HepG2 (cell line): ENCODE results near the gene TRIM23. TPM values are rescaled to one million over a fixed set of nuclear protein-coding genes. Genes with fewer than 3 reads are reported as not detected.

Experiments used
- DRAP1 ChIP-seq: IDR thresholded peaks from 2 replicates; pipeline ENCODE4 v1.6.1; 2016; ENCODE audit warnings: missing genetic modification reagents, missing compliant biosample characterization
- GMEB1 ChIP-seq: sonication (generic); formaldehyde crosslinking; IDR thresholded peaks from 2 replicates; pipeline ENCODE4 v1.5.1; 2020; ENCODE audit warnings: missing genetic modification reagents, mild to moderate bottlenecking, borderline replicate concordance
- HOXA3 ChIP-seq: sonication (generic); formaldehyde crosslinking; IDR thresholded peaks from 2 replicates; pipeline ENCODE4 v1.5.0; 2020; ENCODE audit warnings: missing genetic modification reagents
- KDM2A ChIP-seq: sonication (generic); formaldehyde crosslinking; IDR thresholded peaks from 2 replicates; pipeline ENCODE4 v1.4.0; 2020; ENCODE audit warnings: low read depth, missing genetic modification reagents, borderline replicate concordance
- KLF12 ChIP-seq: sonication (generic); formaldehyde crosslinking; IDR thresholded peaks from 2 replicates; pipeline ENCODE4 v1.4.0; 2020; ENCODE audit warnings: missing genetic modification reagents, borderline replicate concordance
- PRDM15 ChIP-seq: sonication (generic); formaldehyde crosslinking; IDR thresholded peaks from 2 replicates; pipeline ENCODE4 v1.4.0; 2020; ENCODE audit warnings: missing genetic modification reagents
- RAD21 ChIP-seq: fragments of 450-650 bp; formaldehyde crosslinking; IDR thresholded peaks from 2 replicates; pipeline ENCODE4 v1.5.0; 2020; ENCODE audit warnings: mild to moderate bottlenecking
- SNAPC5 ChIP-seq: sonication (generic); formaldehyde crosslinking; IDR thresholded peaks from 2 replicates; pipeline ENCODE4 v1.8.1; 2023; ENCODE audit warnings: mild to moderate bottlenecking, missing genetic modification reagents, borderline replicate concordance
- SP1 ChIP-seq, 2 experiments: fragments of 450-650 bp in 1 of 2; sonication (generic) in 1 of 2; formaldehyde crosslinking in 1 of 2; IDR thresholded peaks; 2 replicates each; pipeline versions ENCODE4 v1.4.0 to v1.6.1; 2016 to 2020; ENCODE audit warnings: missing genetic modification reagents in 1 of 2
- ZBTB2 ChIP-seq: sonication (generic); formaldehyde crosslinking; IDR thresholded peaks from 2 replicates; pipeline ENCODE4 v1.8.0; 2022; ENCODE audit warnings: low read depth, missing genetic modification reagents
- ZBTB7B ChIP-seq: sonication (generic); formaldehyde crosslinking; IDR thresholded peaks from 2 replicates; pipeline ENCODE4 v1.4.0; 2020; ENCODE audit warnings: missing genetic modification reagents
- ZHX1 ChIP-seq: sonication (generic); formaldehyde crosslinking; IDR thresholded peaks from 2 replicates; pipeline ENCODE4 v1.8.1; 2022; ENCODE audit warnings: low read depth, mild to moderate bottlenecking, missing genetic modification reagents
- ZKSCAN8 ChIP-seq: IDR thresholded peaks from 2 replicates; pipeline ENCODE4 v1.6.1; 2016; ENCODE audit warnings: borderline replicate concordance, missing genetic modification reagents, missing compliant biosample characterization
- ZNF138 ChIP-seq: sonication (generic); formaldehyde crosslinking; IDR thresholded peaks from 2 replicates; pipeline ENCODE4 v1.5.0; 2020; ENCODE audit warnings: mild to moderate bottlenecking, low read depth, missing genetic modification reagents
- ZNF225 ChIP-seq: sonication (generic); formaldehyde crosslinking; IDR thresholded peaks from 2 replicates; pipeline ENCODE4 v1.4.0; 2020; ENCODE audit warnings: mild to moderate bottlenecking, missing genetic modification reagents
- ZNF552 ChIP-seq: sonication (generic); formaldehyde crosslinking; IDR thresholded peaks from 2 replicates; pipeline ENCODE4 v1.9.0; 2022; ENCODE audit warnings: missing genetic modification reagents, mild to moderate bottlenecking, borderline replicate concordance
- ZNF792 ChIP-seq: IDR thresholded peaks from 2 replicates; pipeline ENCODE4 v1.6.1; 2016
- polyA plus RNA-seq, 8 experiments: library from polyadenylated mRNA; depleted of rRNA in 3 of 8; stranded (reverse) in 7 of 8; unstranded in 1 of 8; fragments of >200 nt; fragmentation: Illumina TruSeq in 4 of 8; extraction: Trizol in 4 of 8; gene quantifications; 2 replicates each; pipeline versions ENCODE4 v1.2.1 to v1.2.3, GENCODE V29; 2011 to 2016; ENCODE audit warnings: low read depth in 4 of 8, missing spikeins in 1 of 8, mixed read lengths in 1 of 8; ENCODE audit not compliant: insufficient read depth in 1 of 8
- total RNA-seq, 5 experiments: library from RNA; depleted of rRNA; stranded (reverse); fragments of >200 nt; fragmentation: Illumina TruSeq; extraction: Trizol; gene quantifications; 2 replicates each; pipeline ENCODE4 v1.2.3, GENCODE V29; 2016; ENCODE audit warnings: low read depth in 1 of 5

Gene TRIM23
- total and polyA plus RNA-seq, 2 of the 13 experiments (the other 11 are each of a cell fraction or from before 2014, with no cell fraction given) = 4.6 to 11.4 TPM

GRCh38 chr5:65562731-65563701 lies 61.1 kb downstream of the TRIM23 start, which contains the start of the genes CENPK and PPWD1 (continued):
- TF ChIP-seq DRAP1 (CRISPR knock-in tag) (peak; percentile 87), RAD21 (CRISPR knock-in tag) (no peak), ZNF225 (CRISPR knock-in tag) (0 out of 2 replicates have a peak, but pooled peaks have one; percentile 34), GMEB1 (peak; percentile 88), HOXA3 (CRISPR knock-in tag) (peak; percentile 98), ZBTB2 (CRISPR knock-in tag) (no peak), ZNF138 (CRISPR knock-in tag) (0 out of 2 replicates have a peak, but pooled peaks have one; percentile 57), SNAPC5 (no peak), KLF12 (no peak; the same call in 1 of the 2 replicates), SP1 (IDR thresholded peaks at IDR 0.05) (no peak), SP1 (CRISPR knock-in tag; IDR thresholded peaks at IDR 0.05) (no peak), ZBTB7B (CRISPR knock-in tag) (no peak), ZKSCAN8 (no peak), ZNF792 (CRISPR knock-in tag) (no peak; the same call in none of the 2 replicates), ZHX1 (CRISPR knock-in tag) (peak; percentile 87), ZNF552 (CRISPR knock-in tag) (no peak), PRDM15 (CRISPR knock-in tag) (0 out of 2 replicates have a peak, but pooled peaks have one; percentile 15), KDM2A (CRISPR knock-in tag) (peak; percentile 86)
